Mesodermal cell (in vitro differentiated cells): ENCODE measurements around the gene GSN.

Experiments
- H3K27ac ChIP-seq: 2 replicates; pipeline ENCODE4 v1.7.0; 2013; ENCODE audit warnings: mild to moderate bottlenecking, low read depth, low read length, moderate library complexity; ENCODE audit not compliant: severe bottlenecking
- H3K36me3 ChIP-seq: 2 replicates; pipeline ENCODE4 v1.7.1; 2013; ENCODE audit warnings: mild to moderate bottlenecking, low read length, moderate library complexity; ENCODE audit not compliant: control insufficient read depth, insufficient read depth
- H3K4me1 ChIP-seq: one replicate; pipeline ENCODE4 v1.7.1; 2013; ENCODE audit warnings: mild to moderate bottlenecking, low read length; ENCODE audit not compliant: insufficient read depth, control insufficient read depth, poor library complexity, severe bottlenecking
- H3K4me3 ChIP-seq: 2 replicates; pipeline ENCODE4 v1.7.0; 2013; ENCODE audit warnings: low read length, control low read depth, mild to moderate bottlenecking; ENCODE audit not compliant: insufficient read depth, poor library complexity, severe bottlenecking; ENCODE audit errors: extremely low read depth
- H3K9me3 ChIP-seq: 2 replicates; pipeline ENCODE4 v1.7.1; 2013; ENCODE audit warnings: mild to moderate bottlenecking, low read length, moderate library complexity; ENCODE audit not compliant: control insufficient read depth
- WGBS, 2 experiments: methylation state at CpG; one replicate each; pipeline ENCODE4 v1.1.5; 2013; ENCODE audit warnings: missing lambda C conversion rate in 2 of 2; ENCODE audit not compliant: insufficient coverage in 2 of 2; 5-methylcytosine and 5-hydroxymethylcytosine counted together

GSN gene

DNA sequence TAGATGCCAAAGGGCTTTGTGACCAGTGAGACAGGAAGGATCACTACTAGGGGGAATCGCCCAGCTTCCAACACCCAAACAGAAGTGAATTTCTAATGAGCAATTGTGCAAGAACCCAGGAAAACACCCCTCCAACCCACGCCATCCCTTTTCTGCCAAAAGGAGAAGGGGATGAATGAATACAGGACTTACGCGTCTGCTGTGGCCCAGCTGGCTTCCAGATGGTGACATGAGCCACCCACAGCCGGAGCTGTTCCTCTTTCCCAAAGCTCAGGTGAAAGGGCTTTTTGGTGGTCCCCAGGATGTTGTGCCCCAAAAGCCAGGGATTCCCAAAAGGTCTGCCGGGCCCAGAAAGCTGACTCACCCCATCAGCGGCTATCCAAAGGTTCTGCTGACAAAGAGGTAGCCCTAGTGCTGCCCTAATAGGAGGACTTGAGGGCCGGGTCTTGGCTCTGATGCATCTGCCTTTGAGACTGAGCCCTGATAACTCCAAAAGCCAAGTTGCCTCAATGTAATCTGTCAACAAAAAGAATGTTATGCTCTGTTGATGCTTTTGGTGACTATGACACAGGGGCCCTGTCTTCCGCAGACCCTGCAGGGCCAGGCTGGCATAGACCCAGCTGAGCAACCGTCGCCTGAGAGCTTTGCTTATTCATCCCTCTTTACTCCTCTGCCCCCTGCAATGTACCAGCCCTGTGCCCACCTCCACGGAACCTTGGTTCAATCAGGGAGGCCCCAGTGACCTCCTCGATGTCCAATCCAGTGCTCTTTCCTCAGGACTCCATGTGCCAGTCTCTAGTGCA lies 14.5 kb downstream of the GSN start:
- WGBS, 2 experiments, result 85 to 86% methylated on average over 10 to 11 of the region's 13 CpGs

DNA sequence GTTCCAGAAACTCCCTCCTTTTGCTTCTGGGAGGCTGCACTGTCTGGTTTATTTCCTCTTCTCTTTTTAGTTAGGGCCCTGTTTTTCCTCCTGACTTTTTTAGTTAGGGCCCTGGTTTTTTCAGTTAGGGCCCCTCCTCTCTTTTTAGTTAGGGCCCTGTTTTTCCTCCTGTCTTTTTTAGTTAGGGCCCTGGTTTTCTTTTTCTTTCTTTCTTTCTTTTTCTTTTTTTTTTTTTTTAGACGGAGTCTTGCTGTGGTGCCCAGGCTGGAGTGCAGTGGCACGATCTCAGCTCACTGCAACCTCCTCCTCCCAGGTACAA lies 15.1 kb downstream of the GSN start:
- Histone ChIP-seq H3K36me3 (peaks cover 34% of the 10 kb centered on the region), H3K4me1 (peaks cover 76% of the 10 kb centered on the region), H3K4me3 (no peak overlapping the region), H3K9me3 (no peaks in the 10 kb centered on the region), H3K27ac (no peak overlapping the region)
- 40% methylated on average over 1 of the region's 2 CpGs; no CpG with 5 or more reads in 1 of the 2 experiments for WGBS, 2 experiments

More for the DNA sequence above, 14.5 kb downstream of the GSN start:
- Histone ChIP-seq H3K27ac (no peak overlapping the region), H3K36me3 (peaks cover 31% of the 10 kb centered on the region), H3K4me1 (peaks cover 76% of the 10 kb centered on the region), H3K9me3 (no peaks in the 10 kb centered on the region), H3K4me3 (no peak overlapping the region)

DNA sequence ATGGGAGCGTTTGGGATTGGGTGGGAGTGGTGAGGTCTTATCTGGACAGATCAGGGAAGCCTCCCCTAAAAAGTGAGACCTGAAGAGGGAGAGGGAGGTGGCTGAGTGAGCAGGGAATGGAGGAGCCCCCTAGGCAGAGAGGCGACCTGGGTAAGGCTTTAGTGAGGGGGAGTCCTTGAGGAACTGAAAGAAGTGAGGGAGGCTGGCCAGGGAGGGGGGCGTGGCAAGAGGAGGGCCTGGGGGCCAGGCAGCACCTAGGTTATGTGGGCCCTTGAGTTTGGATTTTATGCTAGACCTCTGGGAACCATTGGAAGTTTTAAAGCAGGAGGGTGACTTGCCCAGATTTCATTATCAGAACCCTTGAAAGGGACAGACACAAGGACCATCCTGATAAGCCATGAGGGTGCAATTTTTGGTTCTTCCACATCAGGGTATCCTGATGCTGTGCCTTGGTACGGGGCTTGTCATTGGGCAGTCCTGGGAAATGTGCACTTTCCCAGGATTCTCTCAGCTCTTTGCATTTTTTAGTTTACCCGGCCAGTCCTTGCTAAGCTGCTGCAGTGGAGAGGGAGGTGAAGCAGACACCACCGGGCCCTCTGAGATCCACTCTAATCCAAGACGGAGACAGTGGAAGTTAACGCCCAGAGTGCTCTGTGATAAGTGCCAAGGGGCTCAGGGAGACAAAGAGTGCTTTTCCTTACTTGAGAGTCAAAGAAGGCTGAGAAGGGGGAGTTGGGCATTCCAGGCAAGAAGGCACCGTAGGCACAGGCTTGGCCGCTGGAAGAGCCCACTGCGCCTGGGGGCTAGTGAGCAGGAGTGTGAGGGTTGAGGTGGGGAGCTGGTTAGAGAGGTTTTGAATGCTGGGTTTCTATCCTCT lies 16.1 kb downstream of the GSN start:
- H3K9me3 ChIP-seq, result no peaks in the 10 kb centered on the region
- peaks cover 78% of the 10 kb centered on the region for H3K4me1 ChIP-seq
- H3K36me3 ChIP-seq, result peaks cover 40% of the 10 kb centered on the region
- peak overlapping the region; percentile 60 for H3K27ac ChIP-seq
- no peak overlapping the region for H3K4me3 ChIP-seq
- 81 to 83% methylated on average over 8 to 10 of the region's 11 CpGs for WGBS, 2 experiments

DNA sequence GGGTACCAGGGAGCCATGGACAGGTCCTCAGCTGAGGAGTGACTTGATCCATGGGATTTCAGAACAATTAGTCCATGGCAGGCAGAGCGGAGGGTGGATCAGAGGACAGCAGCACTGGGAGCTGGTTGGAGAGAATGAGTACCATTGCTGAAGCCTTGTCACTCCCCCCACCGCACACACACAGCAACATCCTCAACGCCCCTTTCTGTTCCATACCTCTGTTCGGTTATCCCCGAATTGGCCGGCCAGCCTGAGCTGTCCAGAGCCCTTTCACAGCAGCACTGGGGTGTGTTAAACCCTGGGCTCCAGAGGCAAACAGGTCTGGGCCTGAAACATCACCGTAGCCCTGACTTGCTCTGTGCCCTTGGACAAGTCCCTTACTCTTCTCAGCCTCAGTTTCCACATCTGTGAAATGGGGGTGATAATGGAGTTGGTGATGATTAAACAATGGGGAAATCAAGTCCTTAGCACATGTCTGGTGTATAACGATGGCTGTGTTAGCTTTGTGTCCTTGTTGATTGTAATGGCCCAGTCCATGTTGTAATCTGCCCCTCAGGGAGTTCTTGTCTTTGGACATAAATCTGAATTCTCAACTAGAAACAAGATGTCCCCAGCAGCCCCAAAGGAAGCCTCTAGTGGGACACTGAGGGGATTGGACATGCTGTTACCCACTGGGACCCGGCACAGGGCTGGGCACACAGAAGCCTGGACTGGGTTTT lies 16.9 kb downstream of the GSN start:
- 91 to 100% methylated on average over 4 to 5 of the region's 9 CpGs for WGBS, 2 experiments
- H3K36me3 ChIP-seq, result peaks cover 42% of the 10 kb centered on the region
- H3K27ac ChIP-seq, result peak overlapping the region; percentile 60
- no peak overlapping the region for H3K4me3 ChIP-seq
- H3K9me3 ChIP-seq, result no peaks in the 10 kb centered on the region
- H3K4me1 ChIP-seq, result peaks cover 78% of the 10 kb centered on the region

DNA sequence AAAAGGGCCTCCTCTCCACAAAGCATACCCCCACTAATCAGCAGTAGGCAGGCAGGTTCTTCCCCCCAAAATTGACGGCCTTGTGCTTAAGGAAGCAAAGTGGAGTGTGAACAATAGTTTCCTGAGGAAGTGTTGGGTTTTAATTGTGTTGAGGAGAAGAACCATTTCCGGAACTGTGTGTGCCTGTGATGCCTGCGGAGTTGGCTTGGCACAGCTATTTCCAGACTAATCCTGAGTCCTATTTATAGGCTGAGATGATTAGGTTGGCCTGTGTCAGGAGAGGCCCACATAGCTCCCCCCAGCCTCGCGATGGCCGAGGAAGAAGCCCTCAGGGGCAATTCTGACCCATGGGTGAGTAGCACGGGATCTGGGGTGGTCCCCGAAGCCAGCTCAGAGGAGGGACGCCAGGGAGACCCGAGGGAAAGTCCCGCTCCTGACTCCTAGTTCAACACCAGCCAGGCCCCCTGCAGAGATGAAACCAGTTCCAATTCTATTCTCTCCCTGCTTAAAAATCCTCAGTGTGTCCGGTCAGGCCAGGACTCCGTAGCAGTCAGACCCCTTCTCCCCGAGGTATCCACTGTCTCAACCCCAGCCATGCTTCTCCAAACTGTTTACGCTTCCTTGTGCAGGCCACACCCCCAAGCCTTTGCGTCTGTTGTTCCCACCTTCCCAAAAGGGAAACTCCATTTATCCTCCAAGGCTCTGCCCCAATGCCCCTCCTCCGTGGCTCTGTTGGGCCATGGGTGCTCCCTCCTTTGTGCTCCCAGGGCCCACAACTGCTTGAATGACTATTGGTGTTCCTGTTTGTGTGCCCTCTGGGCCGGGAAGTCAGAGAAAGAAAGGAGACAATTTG lies 18.1 kb downstream of the GSN start:
- H3K9me3 ChIP-seq, result no peaks in the 10 kb centered on the region
- no peak overlapping the region for H3K4me3 ChIP-seq
- peak overlapping the region; percentile 97 for H3K27ac ChIP-seq
- WGBS, 2 experiments, result 38 to 44% methylated on average over 13 to 17 of the region's 18 CpGs
- peaks cover 78% of the 10 kb centered on the region for H3K4me1 ChIP-seq
- peaks cover 45% of the 10 kb centered on the region for H3K36me3 ChIP-seq

DNA sequence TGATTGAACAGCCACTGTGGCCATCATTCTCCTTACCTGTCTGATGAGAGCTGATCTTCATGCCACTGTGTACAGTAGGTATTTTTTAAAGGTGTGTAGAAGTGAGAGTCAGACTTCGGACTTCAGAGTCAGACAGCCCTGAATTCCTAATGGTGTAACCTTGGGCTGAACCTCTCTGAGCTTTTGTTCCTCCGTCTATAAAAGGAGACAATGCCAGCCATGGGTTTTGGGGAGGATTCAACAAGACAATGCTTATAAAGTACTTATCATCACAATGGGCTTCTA lies 18.7 kb downstream of the GSN start:
- Histone ChIP-seq H3K4me3 (no peak overlapping the region), H3K36me3 (peaks cover 39% of the 10 kb centered on the region), H3K27ac (peak overlapping the region; percentile 97), H3K9me3 (no peaks in the 10 kb centered on the region), H3K4me1 (peaks cover 78% of the 10 kb centered on the region)
- 30 to 40% methylated on average over 1 to 2 of the region's 2 CpGs for WGBS, 2 experiments

DNA sequence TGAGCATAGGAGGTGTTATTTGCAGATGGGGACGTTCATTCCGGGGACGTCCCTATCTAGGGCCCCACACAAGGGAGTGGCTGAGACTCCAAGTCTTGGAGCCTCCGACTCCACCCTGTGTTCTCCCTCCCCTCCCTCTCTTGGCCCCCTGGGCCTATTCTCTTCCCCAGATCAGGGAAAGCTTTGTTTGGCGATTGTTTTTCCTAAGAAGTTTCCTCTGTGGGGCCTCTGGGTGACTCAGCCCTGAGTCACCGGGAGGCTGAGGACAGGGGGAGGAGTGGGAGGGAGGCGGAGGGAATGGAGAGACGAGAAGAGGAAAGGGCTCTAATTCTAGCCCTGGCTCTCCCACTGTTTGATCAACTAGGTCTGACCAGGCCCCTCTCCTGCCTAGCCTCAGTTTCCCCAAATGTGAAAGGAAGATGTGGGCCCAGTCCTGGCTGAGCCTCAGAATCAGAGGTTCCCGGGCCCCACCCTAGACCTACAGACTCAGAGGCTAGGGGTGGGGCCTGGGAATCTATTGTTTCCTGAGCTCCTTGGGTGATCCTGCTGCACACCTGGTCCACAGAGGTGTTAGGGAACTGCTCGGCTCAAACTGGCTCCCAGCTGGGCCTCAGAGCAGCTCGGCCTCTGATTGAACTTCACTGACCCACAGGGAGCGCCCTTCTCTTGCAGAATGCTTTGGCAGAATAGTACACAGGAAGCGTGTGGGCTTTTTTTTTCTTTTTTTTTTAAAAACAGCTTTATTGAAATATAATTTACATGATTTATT lies 19.2 kb downstream of the GSN start:
- H3K36me3 ChIP-seq, result peaks cover 34% of the 10 kb centered on the region
- H3K4me1 ChIP-seq, result peaks cover 78% of the 10 kb centered on the region
- WGBS, 2 experiments, result 6 to 34% methylated on average over 3 to 6 of the region's 13 CpGs
- H3K27ac ChIP-seq, result peak overlapping the region; percentile 97
- H3K4me3 ChIP-seq, result no peak overlapping the region
- no peaks in the 10 kb centered on the region for H3K9me3 ChIP-seq

DNA sequence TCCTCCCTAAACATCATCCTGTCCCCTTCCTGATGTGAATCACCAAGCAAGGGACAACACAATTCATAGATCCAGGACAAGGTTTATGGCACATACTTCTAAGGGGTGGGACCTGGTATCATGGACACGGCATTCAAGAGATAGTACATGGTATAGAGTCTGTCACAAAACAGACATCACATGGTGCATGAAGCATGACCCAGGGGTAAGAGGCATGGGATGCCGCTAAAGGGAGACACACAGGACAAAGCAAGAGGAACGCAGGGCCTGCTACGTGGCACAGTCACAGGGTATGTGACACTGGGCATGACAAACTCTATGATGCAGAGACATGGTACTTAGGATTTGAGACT lies 20.7 kb downstream of the GSN start:
- Histone ChIP-seq H3K36me3 (peaks cover 27% of the 10 kb centered on the region), H3K4me3 (no peak overlapping the region), H3K9me3 (no peaks in the 10 kb centered on the region), H3K4me1 (peaks cover 66% of the 10 kb centered on the region), H3K27ac (peak overlapping the region; percentile 95)
- 82 to 92% methylated on average over 4 of the region's 4 CpGs for WGBS, 2 experiments

DNA sequence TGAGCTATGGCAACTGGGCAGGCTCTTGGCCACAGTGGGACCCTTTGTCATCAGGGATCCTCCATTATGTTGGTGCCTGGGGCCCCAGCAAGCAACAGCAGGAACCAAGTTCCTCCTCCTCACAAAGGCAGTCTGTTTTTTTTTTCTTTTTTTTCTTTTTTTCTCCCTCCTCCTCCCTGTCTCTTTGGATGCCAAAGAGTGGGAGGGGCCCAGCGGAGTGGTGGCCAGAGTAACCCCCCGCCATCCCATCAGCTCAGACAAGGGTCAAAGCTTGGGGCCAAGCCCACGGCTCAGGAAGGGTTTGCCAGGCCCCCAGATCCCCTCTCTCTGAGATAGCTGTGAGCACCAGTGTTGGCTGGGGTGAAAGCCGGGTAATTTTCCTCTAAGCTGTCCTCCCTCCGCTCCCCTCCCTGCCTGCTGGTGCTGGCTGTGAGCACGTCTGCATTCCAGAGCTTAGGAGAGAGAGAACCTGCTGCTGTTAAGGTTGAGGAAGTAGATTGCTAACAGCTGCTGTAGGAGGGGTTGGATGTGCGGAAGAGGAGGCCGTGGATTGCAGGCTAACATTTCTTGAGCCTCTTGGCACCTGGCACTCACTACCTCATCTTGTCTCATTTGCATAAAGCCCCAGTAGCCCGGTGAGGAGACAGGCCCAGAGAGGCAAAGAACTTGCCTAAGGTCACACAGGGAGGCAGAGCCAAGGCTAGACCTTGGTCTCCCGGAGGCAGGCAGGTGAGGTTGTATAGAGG lies 21.2 kb downstream of the GSN start:
- H3K27ac ChIP-seq, result peak overlapping the region; percentile 95
- H3K4me1 ChIP-seq, result peaks cover 60% of the 10 kb centered on the region
- no peaks in the 10 kb centered on the region for H3K9me3 ChIP-seq
- H3K4me3 ChIP-seq, result no peak overlapping the region
- WGBS, 2 experiments, result 27 to 43% methylated on average over 2 to 3 of the region's 10 CpGs
- H3K36me3 ChIP-seq, result peaks cover 24% of the 10 kb centered on the region
